Measurements from ENCODE around the gene TNXB. TPM values are rescaled to one million over a fixed set of nuclear protein-coding genes. Genes with fewer than 3 reads are reported as not detected.

Gene TNXB
- total and polyA plus RNA-seq, 2 donors (not counting 3 experiments of a cell fraction or from before 2014, with no cell fraction given): 0.47 to 2.7 TPM

- H3K27me3 ChIP-seq (ENCODE audit: control insufficient read depth in 2 of 2, insufficient read depth in 2 of 2, low read length in 2 of 2): peaks cover 15 to 28% of the 10 kb centered on the region in 2 experiments
- H2AFZ ChIP-seq (ENCODE audit: low read depth, low read length): no peak overlapping the region
- H3K36me3 ChIP-seq (ENCODE audit: control insufficient read depth in 2 of 2, extremely low read depth in 1 of 2, insufficient read depth in 2 of 2, low read length in 2 of 2): no peaks in the 10 kb centered on the region
- H3K9ac ChIP-seq (replicated peaks; ENCODE audit: extremely low read depth, insufficient read depth, low read length): no peak overlapping the region
- FAIRE-seq (no peak), DNase-seq (ENCODE audit: low read depth, low spot score) (no peak)
- TF ChIP-seq GATA2 (IDR thresholded peaks at IDR 0.05; ENCODE audit: insufficient read depth, insufficient read length, low read depth, low read length): no peak
- TF ChIP-seq CTCF (IDR thresholded peaks at IDR 0.05; ENCODE audit: extremely low read depth in 1 of 2, insufficient read depth in 1 of 2, low read depth in 1 of 2, low read length in 2 of 2): no peak
- TF ChIP-seq FOS (IDR thresholded peaks at IDR 0.05; ENCODE audit: borderline replicate concordance, insufficient read depth, low read length): no peak
- no peak for TF ChIP-seq MYC (IDR thresholded peaks at IDR 0.05; ENCODE audit: low read depth, low read length)
- TF ChIP-seq POLR2AphosphoS5 (IDR thresholded peaks at IDR 0.05; ENCODE audit: insufficient read depth, low read depth, low read length): no peak
- no peak for TF ChIP-seq MAX (IDR thresholded peaks at IDR 0.05; ENCODE audit: insufficient read depth, insufficient read length)
- H3K4me3 ChIP-seq (replicated peaks in 1 of 3; ENCODE audit: insufficient read depth in 1 of 3, low read depth in 1 of 3, low read length in 3 of 3): no peak overlapping the region
- POLR2A ChIA-PET: no interaction called here
- no peaks in the 10 kb centered on the region for H3K4me1 ChIP-seq (ENCODE audit: control insufficient read depth, extremely low read depth, insufficient read depth, low read length)
- CTCF ChIA-PET: interaction anchor here (1.6 to 1.8 kb wide), 2 partner anchors 30 to 107 kb away, joined by 5 to 7 read pairs; no protein-coding TSS in a partner anchor
- no peaks in the 10 kb centered on the region for H4K20me1 ChIP-seq (replicated peaks; ENCODE audit: control insufficient read depth, extremely low read depth, insufficient read depth, low read length)
- BruUV-seq (replicated peaks): no TSS peak
- no peaks in the 10 kb centered on the region for H3K79me2 ChIP-seq (ENCODE audit: control insufficient read depth, insufficient read depth, low read length)
- no peaks in the 10 kb centered on the region for H3K9me3 ChIP-seq (replicated peaks; ENCODE audit: control insufficient read depth, insufficient read depth, low read length)
- dilution Hi-C loops (cut with MboI; ENCODE audit: extremely low pct_ligation_motif_present, low sequenced_read_pairs) (no loop called here), intact Hi-C loops (cut with micrococcal nuclease) (no loop called here)
- H3K9me1 ChIP-seq (replicated peaks; ENCODE audit: control insufficient read depth, extremely low read depth, insufficient read depth, low read length): no peaks in the 10 kb centered on the region
- no peak overlapping the region for H3K4me2 ChIP-seq (ENCODE audit: insufficient read depth, low read length)
- no peak overlapping the region for H3K27ac ChIP-seq (ENCODE audit: insufficient read depth, low read depth, low read length)
These were observed 19.9 kb downstream of the TNXB start for GRCh38 chr6:32089082-32089828.

Data from endothelial cell of umbilical vein (primary cell).